Measurements from ENCODE around the gene STRADB.

STRADB gene

DNA sequence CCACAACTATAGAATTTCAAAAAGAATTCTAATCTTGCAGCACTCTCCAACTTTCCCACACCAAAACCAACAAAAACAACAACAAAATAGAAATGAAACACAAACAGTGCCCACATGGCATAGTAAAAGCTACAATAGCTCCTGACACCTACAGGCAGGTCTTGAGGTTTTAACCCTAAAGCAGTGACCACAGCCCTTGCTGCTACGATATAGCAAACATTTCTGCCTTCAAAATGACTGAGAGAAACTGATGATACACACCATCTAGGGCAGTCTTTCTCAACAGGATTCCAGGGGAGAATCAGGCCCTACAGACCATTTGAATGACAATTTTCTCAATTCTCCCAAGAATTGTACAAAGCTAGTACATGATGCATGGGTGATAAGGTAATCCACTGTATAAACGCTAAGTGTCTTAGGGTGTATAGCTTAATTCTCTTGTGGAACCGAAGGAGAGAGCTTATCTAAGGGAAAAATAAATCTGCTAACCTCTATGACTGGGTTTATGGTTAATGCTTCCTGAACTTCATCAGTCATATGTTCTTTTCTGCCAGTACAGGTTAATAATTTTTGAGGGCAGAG, 46.8 kb upstream of the STRADB start:
- no peaks in the 10 kb centered on the region for H3K27me3 ChIP-seq (ENCODE audit: insufficient read depth, low read length)
- no peak overlapping the region for H2AFZ ChIP-seq (ENCODE audit: insufficient read depth, low read length, poor library complexity)
- H3K14ac ChIP-seq (ENCODE audit: low read length): no peak overlapping the region
- no peak overlapping the region for H3K18ac ChIP-seq (ENCODE audit: low read length)
- no peaks in the 10 kb centered on the region for H3K79me2 ChIP-seq (ENCODE audit: control insufficient read depth, insufficient read depth, low read length, poor library complexity)
- no peaks in the 10 kb centered on the region for H3K9me3 ChIP-seq (ENCODE audit: insufficient read depth, low read depth, low read length)
- no peak overlapping the region for H3K9ac ChIP-seq (ENCODE audit: low read length)
- no peak overlapping the region for H4K12ac ChIP-seq (ENCODE audit: low read depth, low read length)
- H3K4me2 ChIP-seq (ENCODE audit: low read length): no peak overlapping the region
- WGBS (ENCODE audit: extremely low coverage, insufficient coverage, insufficient read length): no CpG with 5 or more reads among the region's 3 CpGs
- no peaks in the 10 kb centered on the region for H3K4me1 ChIP-seq (ENCODE audit: control insufficient read depth in 1 of 2, insufficient read depth in 2 of 2, low read length in 2 of 2)
- H3K79me1 ChIP-seq (ENCODE audit: low read length): no peaks in the 10 kb centered on the region
- no peak overlapping the region for H3K23ac ChIP-seq (ENCODE audit: low read length)
- H2BK120ac ChIP-seq (ENCODE audit: insufficient read depth, low read length, poor library complexity): no peak overlapping the region
- H3K4me3 ChIP-seq (ENCODE audit: low read depth, low read length): no peak overlapping the region
- no peak overlapping the region for H2BK5ac ChIP-seq (ENCODE audit: low read depth, low read length, poor library complexity)
- H3K27ac ChIP-seq (ENCODE audit: low read depth, low read length): no peak overlapping the region
- H4K8ac ChIP-seq (ENCODE audit: low read depth, low read length): no peak overlapping the region
- no peak overlapping the region for H2BK12ac ChIP-seq (ENCODE audit: low read length)
- no peaks in the 10 kb centered on the region for H3K36me3 ChIP-seq (ENCODE audit: control insufficient read depth in 1 of 2, insufficient read depth in 2 of 2, low read length in 2 of 2)
- no peak overlapping the region for H2AK5ac ChIP-seq (ENCODE audit: low read length)
- no peak overlapping the region for H4K91ac ChIP-seq (ENCODE audit: low read depth, low read length)
- H3K4ac ChIP-seq (ENCODE audit: low read depth, low read length): no peak overlapping the region
- DNase-seq: no peak

GRCh38 chr2:201406077-201406662, 45.4 kb upstream of the STRADB start:
- no CpG with 5 or more reads among the region's 3 CpGs for WGBS (ENCODE audit: extremely low coverage, insufficient coverage, insufficient read length)
- Histone ChIP-seq H3K9ac (ENCODE audit: low read length) (no peak overlapping the region), H3K36me3 (ENCODE audit: control insufficient read depth in 1 of 2, insufficient read depth in 2 of 2, low read length in 2 of 2) (no peaks in the 10 kb centered on the region), H3K27ac (ENCODE audit: low read depth, low read length) (no peak overlapping the region), H4K91ac (ENCODE audit: low read depth, low read length) (no peak overlapping the region), H3K4me2 (ENCODE audit: low read length) (no peak overlapping the region), H2AK5ac (ENCODE audit: low read length) (no peak overlapping the region), H3K79me2 (ENCODE audit: control insufficient read depth, insufficient read depth, low read length, poor library complexity) (no peaks in the 10 kb centered on the region), H3K9me3 (ENCODE audit: insufficient read depth, low read depth, low read length) (no peaks in the 10 kb centered on the region), H2BK5ac (ENCODE audit: low read depth, low read length, poor library complexity) (no peak overlapping the region), H2BK120ac (ENCODE audit: insufficient read depth, low read length, poor library complexity) (no peak overlapping the region), H3K14ac (ENCODE audit: low read length) (no peak overlapping the region), H3K4me3 (ENCODE audit: low read depth, low read length) (no peak overlapping the region), H4K8ac (ENCODE audit: low read depth, low read length) (no peak overlapping the region), H3K23ac (ENCODE audit: low read length) (no peak overlapping the region), H3K4ac (ENCODE audit: low read depth, low read length) (no peak overlapping the region), H3K4me1 (ENCODE audit: control insufficient read depth in 1 of 2, insufficient read depth in 2 of 2, low read length in 2 of 2) (no peaks in the 10 kb centered on the region), H3K18ac (ENCODE audit: low read length) (no peak overlapping the region), H3K79me1 (ENCODE audit: low read length) (no peaks in the 10 kb centered on the region), H4K12ac (ENCODE audit: low read depth, low read length) (no peak overlapping the region), H3K27me3 (ENCODE audit: insufficient read depth, low read length) (no peaks in the 10 kb centered on the region), H2AFZ (ENCODE audit: insufficient read depth, low read length, poor library complexity) (no peak overlapping the region), H2BK12ac (ENCODE audit: low read length) (no peak overlapping the region)
- no peak for DNase-seq

DNA sequence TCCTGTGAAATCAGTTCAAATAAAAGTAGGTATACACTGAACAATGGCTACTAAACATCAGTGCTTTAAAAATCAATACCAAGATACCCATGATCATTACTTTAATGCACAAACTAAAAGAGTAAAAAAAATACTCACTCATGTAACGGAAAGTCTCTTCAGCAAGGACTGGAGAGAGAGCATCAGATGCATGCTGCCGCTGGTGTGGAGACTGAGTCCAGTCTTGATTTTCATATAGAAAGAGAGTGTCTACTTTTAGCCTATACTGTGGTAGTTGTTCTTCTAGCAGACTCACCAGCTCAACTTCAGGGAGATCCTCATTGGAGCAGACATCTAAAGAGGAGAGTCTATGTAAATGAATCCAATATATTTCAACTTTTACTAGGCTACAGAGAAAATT, 44.3 kb upstream of the STRADB start:
- no peaks in the 10 kb centered on the region for H3K79me2 ChIP-seq (ENCODE audit: control insufficient read depth, insufficient read depth, low read length, poor library complexity)
- H4K8ac ChIP-seq (ENCODE audit: low read depth, low read length): no peak overlapping the region
- no peaks in the 10 kb centered on the region for H3K9me3 ChIP-seq (ENCODE audit: insufficient read depth, low read depth, low read length)
- H4K91ac ChIP-seq (ENCODE audit: low read depth, low read length): no peak overlapping the region
- no peak overlapping the region for H3K4ac ChIP-seq (ENCODE audit: low read depth, low read length)
- H3K79me1 ChIP-seq (ENCODE audit: low read length): no peaks in the 10 kb centered on the region
- no peak overlapping the region for H3K27ac ChIP-seq (ENCODE audit: low read depth, low read length)
- WGBS (ENCODE audit: extremely low coverage, insufficient coverage, insufficient read length): no CpG with 5 or more reads among the region's 2 CpGs
- H3K4me3 ChIP-seq (ENCODE audit: low read depth, low read length): no peak overlapping the region
- H2AK5ac ChIP-seq (ENCODE audit: low read length): no peak overlapping the region
- no peak overlapping the region for H3K18ac ChIP-seq (ENCODE audit: low read length)
- DNase-seq: no peak
- no peak overlapping the region for H3K9ac ChIP-seq (ENCODE audit: low read length)
- no peak overlapping the region for H3K14ac ChIP-seq (ENCODE audit: low read length)
- no peak overlapping the region for H2AFZ ChIP-seq (ENCODE audit: insufficient read depth, low read length, poor library complexity)
- no peaks in the 10 kb centered on the region for H3K4me1 ChIP-seq (ENCODE audit: control insufficient read depth in 1 of 2, insufficient read depth in 2 of 2, low read length in 2 of 2)
- no peak overlapping the region for H2BK120ac ChIP-seq (ENCODE audit: insufficient read depth, low read length, poor library complexity)
- H2BK5ac ChIP-seq (ENCODE audit: low read depth, low read length, poor library complexity): peak overlapping the region; percentile 40
- H2BK12ac ChIP-seq (ENCODE audit: low read length): no peak overlapping the region
- H3K23ac ChIP-seq (ENCODE audit: low read length): no peak overlapping the region
- H3K36me3 ChIP-seq (ENCODE audit: control insufficient read depth in 1 of 2, insufficient read depth in 2 of 2, low read length in 2 of 2): no peaks in the 10 kb centered on the region
- H3K27me3 ChIP-seq (ENCODE audit: insufficient read depth, low read length): no peaks in the 10 kb centered on the region
- no peak overlapping the region for H3K4me2 ChIP-seq (ENCODE audit: low read length)
- no peak overlapping the region for H4K12ac ChIP-seq (ENCODE audit: low read depth, low read length)

DNA sequence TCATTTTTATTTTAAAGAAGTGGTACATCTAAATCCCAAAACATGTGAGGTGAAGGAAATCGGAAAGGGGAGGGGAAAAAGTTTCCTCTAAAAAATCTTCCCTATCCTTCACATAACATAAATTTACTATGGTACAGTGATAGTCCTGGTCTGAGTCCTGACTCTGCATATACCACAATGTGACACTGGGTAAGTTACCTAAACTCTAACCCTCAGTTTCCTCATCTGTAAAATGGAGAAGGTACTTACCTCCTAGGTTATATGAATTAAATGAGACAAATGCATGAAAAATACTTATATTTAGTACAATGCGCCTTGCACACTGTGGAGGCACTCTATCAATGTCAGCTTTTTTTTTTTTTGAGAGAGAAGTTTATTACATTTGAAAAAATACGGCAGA, 42.6 kb upstream of the STRADB start:
- H3K4ac ChIP-seq (ENCODE audit: low read depth, low read length): no peak overlapping the region
- no peak overlapping the region for H3K23ac ChIP-seq (ENCODE audit: low read length)
- no peaks in the 10 kb centered on the region for H3K36me3 ChIP-seq (ENCODE audit: control insufficient read depth in 1 of 2, insufficient read depth in 2 of 2, low read length in 2 of 2)
- no peak overlapping the region for H4K12ac ChIP-seq (ENCODE audit: low read depth, low read length)
- H3K4me1 ChIP-seq (ENCODE audit: control insufficient read depth in 1 of 2, insufficient read depth in 2 of 2, low read length in 2 of 2): peaks cover 0 to 3% of the 10 kb centered on the region in 2 experiments
- no peak overlapping the region for H3K4me2 ChIP-seq (ENCODE audit: low read length)
- H2AK5ac ChIP-seq (ENCODE audit: low read length): no peak overlapping the region
- no peaks in the 10 kb centered on the region for H3K79me2 ChIP-seq (ENCODE audit: control insufficient read depth, insufficient read depth, low read length, poor library complexity)
- H2BK120ac ChIP-seq (ENCODE audit: insufficient read depth, low read length, poor library complexity): no peak overlapping the region
- no peak overlapping the region for H3K14ac ChIP-seq (ENCODE audit: low read length)
- H3K9ac ChIP-seq (ENCODE audit: low read length): no peak overlapping the region
- no peak overlapping the region for H4K91ac ChIP-seq (ENCODE audit: low read depth, low read length)
- no CpG with 5 or more reads among the region's 3 CpGs for WGBS (ENCODE audit: extremely low coverage, insufficient coverage, insufficient read length)
- H2AFZ ChIP-seq (ENCODE audit: insufficient read depth, low read length, poor library complexity): no peak overlapping the region
- H3K4me3 ChIP-seq (ENCODE audit: low read depth, low read length): no peak overlapping the region
- H3K27me3 ChIP-seq (ENCODE audit: insufficient read depth, low read length): no peaks in the 10 kb centered on the region
- no peak overlapping the region for H4K8ac ChIP-seq (ENCODE audit: low read depth, low read length)
- no peak overlapping the region for H2BK5ac ChIP-seq (ENCODE audit: low read depth, low read length, poor library complexity)
- no peak overlapping the region for H3K27ac ChIP-seq (ENCODE audit: low read depth, low read length)
- no peak overlapping the region for H3K18ac ChIP-seq (ENCODE audit: low read length)
- H2BK12ac ChIP-seq (ENCODE audit: low read length): no peak overlapping the region
- H3K79me1 ChIP-seq (ENCODE audit: low read length): no peaks in the 10 kb centered on the region
- H3K9me3 ChIP-seq (ENCODE audit: insufficient read depth, low read depth, low read length): no peaks in the 10 kb centered on the region
- DNase-seq: no peak
